Esophagus muscularis mucosa (tissue), 4 donors: Measurements from ENCODE around the gene ZXDB.
"Not testable (repeated sequence)": the region's sequence is repeated elsewhere in the genome, so short reads cannot be mapped to it uniquely, and the experiment has no call there.

Experiments
- EP300 ChIP-seq: sonication (generic); formaldehyde crosslinking; IDR thresholded peaks from one replicate; pipeline ENCODE4 v1.6.1; 2017; ENCODE audit warnings: antibody characterized with exemption
- POLR2A ChIP-seq: fragments of 450-650 bp; IDR thresholded peaks from one replicate; pipeline ENCODE4 v1.6.1; 2017; ENCODE audit warnings: antibody characterized with exemption, moderate library complexity, mild to moderate bottlenecking, low read depth
- TF ChIP-seq, protein P1 (sequence below), 3 experiments: fragments of 200-600 bp in 2 of 3; fragments of 450-650 bp in 1 of 3; sonication (generic) in 2 of 3; IDR thresholded peaks; one replicate each; pipeline ENCODE4 v1.5.1; 2017 to 2019; ENCODE audit warnings: antibody characterized with exemption in 3 of 3, mild to moderate bottlenecking in 2 of 3, moderate library complexity in 1 of 3

GRCh38 chrX:57582948-57583347 is 8.9 kb upstream of the ZXDB start:
- TF ChIP-seq, protein P1, sequence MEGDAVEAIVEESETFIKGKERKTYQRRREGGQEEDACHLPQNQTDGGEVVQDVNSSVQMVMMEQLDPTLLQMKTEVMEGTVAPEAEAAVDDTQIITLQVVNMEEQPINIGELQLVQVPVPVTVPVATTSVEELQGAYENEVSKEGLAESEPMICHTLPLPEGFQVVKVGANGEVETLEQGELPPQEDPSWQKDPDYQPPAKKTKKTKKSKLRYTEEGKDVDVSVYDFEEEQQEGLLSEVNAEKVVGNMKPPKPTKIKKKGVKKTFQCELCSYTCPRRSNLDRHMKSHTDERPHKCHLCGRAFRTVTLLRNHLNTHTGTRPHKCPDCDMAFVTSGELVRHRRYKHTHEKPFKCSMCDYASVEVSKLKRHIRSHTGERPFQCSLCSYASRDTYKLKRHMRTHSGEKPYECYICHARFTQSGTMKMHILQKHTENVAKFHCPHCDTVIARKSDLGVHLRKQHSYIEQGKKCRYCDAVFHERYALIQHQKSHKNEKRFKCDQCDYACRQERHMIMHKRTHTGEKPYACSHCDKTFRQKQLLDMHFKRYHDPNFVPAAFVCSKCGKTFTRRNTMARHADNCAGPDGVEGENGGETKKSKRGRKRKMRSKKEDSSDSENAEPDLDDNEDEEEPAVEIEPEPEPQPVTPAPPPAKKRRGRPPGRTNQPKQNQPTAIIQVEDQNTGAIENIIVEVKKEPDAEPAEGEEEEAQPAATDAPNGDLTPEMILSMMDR (IDR thresholded peaks at IDR 0.05): peak in 2 of 3 experiments; percentile 8 to 11
- TF ChIP-seq POLR2A, EP300: not testable (repeated sequence)
